HG03095 (cell line): ENCODE measurements around the gene ISOC2.
"Not testable (repeated sequence)": the region's sequence is repeated elsewhere in the genome, so short reads cannot be mapped to it uniquely, and the experiment has no call there.

Source experiments
- ATAC-seq: cut with Tn5 transposase; IDR thresholded peaks from one replicate; pipeline ENCODE4 v1.9.1; 2021; ENCODE audit warnings: moderate library complexity; ENCODE audit not compliant: unreplicated experiment

ISOC2 gene

GRCh38 chr19:55460670-55461258 lies 678 bp downstream of the ISOC2 start:
- ATAC-seq: no peak

- no peak for ATAC-seq
These were observed 1.3 kb downstream of the ISOC2 start for GRCh38 chr19:55459950-55460657.

GRCh38 chr19:55459551-55459949 lies 1.9 kb downstream of the ISOC2 start:
- ATAC-seq: no peak

GRCh38 chr19:55457683-55458457 lies 3.6 kb downstream of the ISOC2 start:
- no peak for ATAC-seq

GRCh38 chr19:55456347-55456746 lies 5.1 kb downstream of the ISOC2 start:
- no peak for ATAC-seq

GRCh38 chr19:55455576-55456235 lies 5.7 kb downstream of the ISOC2 start:
- ATAC-seq: no peak

- ATAC-seq: no peak
These were observed 6.6 kb downstream of the ISOC2 start for GRCh38 chr19:55454787-55455243.

GRCh38 chr19:55453511-55454260 lies 7.8 kb downstream of the ISOC2 start:
- ATAC-seq: no peak

- no peak for ATAC-seq
These were observed 8.6 kb downstream of the ISOC2 start for GRCh38 chr19:55452749-55453346.

GRCh38 chr19:55451965-55452748 lies 9.3 kb downstream of the ISOC2 start:
- ATAC-seq: no peak

GRCh38 chr19:55451163-55451964 lies 10.1 kb downstream of the ISOC2 start:
- no peak for ATAC-seq

GRCh38 chr19:55449469-55449868 lies 12.0 kb downstream of the ISOC2 start:
- ATAC-seq: no peak

- ATAC-seq: not testable (repeated sequence)
These were observed 13.3 kb downstream of the ISOC2 start for GRCh38 chr19:55448175-55448490.

GRCh38 chr19:55447421-55448174 lies 13.8 kb downstream of the ISOC2 start:
- no peak for ATAC-seq

GRCh38 chr19:55446060-55446459 lies 15.4 kb downstream of the ISOC2 start:
- no peak for ATAC-seq

GRCh38 chr19:55444646-55445045 lies 16.8 kb downstream of the ISOC2 start:
- no peak for ATAC-seq

- ATAC-seq: no peak
These were observed 17.5 kb downstream of the ISOC2 start for GRCh38 chr19:55443824-55444480.
